ENCODE data around the gene CPM.

DNA sequence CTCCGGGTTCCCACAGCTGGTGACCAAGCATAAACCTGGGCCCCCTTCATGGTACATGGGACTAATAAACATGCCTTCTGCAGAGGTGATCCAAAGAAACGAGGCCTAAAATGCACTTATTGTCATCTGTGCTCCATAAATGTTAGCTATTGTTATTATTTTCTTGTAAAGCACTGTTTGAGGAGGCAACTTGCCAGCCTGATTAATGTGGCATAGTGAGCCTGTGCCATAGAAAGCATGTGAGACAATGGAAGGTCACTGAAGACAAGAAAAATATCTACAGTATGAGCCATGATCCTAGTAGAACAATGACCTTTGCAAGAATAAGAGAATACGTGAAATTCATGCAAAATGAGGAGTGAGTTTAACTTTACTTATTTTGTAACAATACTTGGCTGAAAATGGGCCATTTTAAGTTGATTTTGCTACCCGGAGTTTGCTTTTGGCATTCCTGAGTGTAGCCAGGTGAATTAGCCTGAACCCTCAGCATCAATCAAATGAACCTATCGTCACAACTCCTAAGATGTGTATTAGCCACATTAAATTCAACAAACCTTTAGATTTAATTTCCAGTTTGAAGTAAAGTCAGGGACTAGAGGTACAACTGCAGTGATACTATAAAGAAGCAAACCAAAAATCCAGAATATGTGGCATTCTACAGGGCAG lies 52.2 kb downstream of the CPM start:
- TF ChIP-seq CTCF (IDR thresholded peaks at IDR 0.05) (no peak), POLR2A (IDR thresholded peaks at IDR 0.05) (no peak)
